B cell (primary cell): ENCODE results near the gene RSU1.

ENCODE experiments used
- CTCF ChIP-seq: fragments of 200-600 bp; IDR thresholded peaks from one replicate; pipeline ENCODE4 v1.8.0; 2022; ENCODE audit warnings: antibody characterized with exemption, mild to moderate bottlenecking
- EZH2 ChIP-seq: IDR thresholded peaks from 2 replicates; pipeline ENCODE4 v1.6.1; 2012; ENCODE audit warnings: borderline replicate concordance, low read depth, mild to moderate bottlenecking, moderate library complexity, low read length; ENCODE audit not compliant: insufficient read depth, poor library complexity, severe bottlenecking

- TF ChIP-seq CTCF (no peak), EZH2 (no peak)
These were observed 131.7 kb downstream of the RSU1 start for GRCh38 chr10:16685551-16685950.
